AG04450 (cell line): ENCODE results near the gene APOBEC3G. TPM values are rescaled to one million over a fixed set of nuclear protein-coding genes. Genes with fewer than 3 reads are reported as not detected.

Experiments used
- CTCF ChIA-PET: fragments of 300-600, 350-600 bp; formaldehyde crosslinking; extraction: SDS; loops from one replicate; lab custom pipeline; 2022; ENCODE audit warnings: antibody characterized with exemption, inconsistent platforms; lab: Charles Lee
- POLR2A ChIA-PET: fragments of 350-600 bp; formaldehyde crosslinking; extraction: SDS; loops from one replicate; lab custom pipeline; 2021; ENCODE audit warnings: antibody characterized with exemption, inconsistent platforms; lab: Yijun Ruan, JAX
- DNase-seq: peaks from one replicate; pipeline ENCODE4 v3.0.0-alpha.2; 2011; ENCODE audit warnings: low read depth, low spot score
- H3K27ac ChIP-seq: one replicate; pipeline ENCODE4 v1.5.1; 2012; ENCODE audit warnings: low read depth, low read length, control low read depth
- H3K27me3 ChIP-seq: one replicate; pipeline ENCODE4 v1.6.0; 2012; ENCODE audit warnings: low read length; ENCODE audit not compliant: control insufficient read depth, insufficient read depth
- H3K4me3 ChIP-seq: 2 replicates; pipeline ENCODE4 v1.5.1; 2011; ENCODE audit warnings: mild to moderate bottlenecking, low read depth, low read length, control low read depth
- H3K9me3 ChIP-seq: 2 replicates; pipeline ENCODE4 v1.5.1; 2012; ENCODE audit warnings: low read length; ENCODE audit not compliant: control insufficient read depth, insufficient read depth
- CTCF ChIP-seq: IDR thresholded peaks from 2 replicates; pipeline ENCODE4 v1.5.1; 2011; ENCODE audit warnings: low read depth, low read length, control low read depth, inconsistent platforms
- polyA plus RNA-seq: library from polyadenylated mRNA; depleted of rRNA; stranded (reverse); fragments of >200 nt; gene quantifications from 2 replicates; pipeline ENCODE4 v1.2.3, GENCODE V29; 2011

The APOBEC3G gene
- polyA plus RNA-seq, 1 experiment, result 11.0 TPM

DNA sequence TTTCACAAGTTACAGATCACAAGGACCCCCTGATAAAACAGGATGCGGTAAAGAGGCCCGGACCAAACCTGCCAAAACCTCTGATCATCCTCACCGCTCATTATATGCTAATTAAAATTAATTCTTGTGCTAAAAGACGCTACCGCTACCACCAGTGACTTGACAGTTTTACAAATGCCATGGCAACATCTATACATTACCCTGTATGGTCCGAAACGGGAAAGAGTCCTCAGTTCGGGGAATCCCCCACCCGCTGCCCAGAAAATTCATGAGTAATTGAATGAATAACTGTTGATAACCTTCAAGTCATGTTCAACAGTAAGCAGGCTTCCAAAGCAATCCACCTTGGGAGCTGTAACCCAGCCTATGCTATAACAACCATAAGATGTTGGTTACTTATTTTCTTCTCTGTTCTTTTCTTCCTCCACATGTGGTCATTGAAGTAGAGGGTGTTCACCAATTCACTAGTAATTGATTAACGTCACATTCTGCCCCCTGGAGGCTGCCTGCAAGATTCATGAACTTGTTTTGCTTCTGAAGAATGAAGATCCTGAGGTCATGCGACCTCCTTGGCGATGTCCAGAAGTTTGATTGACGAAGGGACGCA is 40.6 kb downstream of the APOBEC3G start:
- POLR2A ChIA-PET, result no interaction called here
- no peak overlapping the region for H3K27ac ChIP-seq
- H3K4me3 ChIP-seq, result no peak overlapping the region
- H3K9me3 ChIP-seq, result no peaks in the 10 kb centered on the region
- peak; percentile 64 for TF ChIP-seq CTCF
- DNase-seq, result no peak
- CTCF ChIA-PET, result interaction anchor here (0.7 to 1.8 kb wide), 6 partner anchors 10 to 248 kb away, joined by 3 to 5 read pairs (median 4); no protein-coding TSS in a partner anchor
- H3K27me3 ChIP-seq, result peaks cover 47% of the 10 kb centered on the region

DNA sequence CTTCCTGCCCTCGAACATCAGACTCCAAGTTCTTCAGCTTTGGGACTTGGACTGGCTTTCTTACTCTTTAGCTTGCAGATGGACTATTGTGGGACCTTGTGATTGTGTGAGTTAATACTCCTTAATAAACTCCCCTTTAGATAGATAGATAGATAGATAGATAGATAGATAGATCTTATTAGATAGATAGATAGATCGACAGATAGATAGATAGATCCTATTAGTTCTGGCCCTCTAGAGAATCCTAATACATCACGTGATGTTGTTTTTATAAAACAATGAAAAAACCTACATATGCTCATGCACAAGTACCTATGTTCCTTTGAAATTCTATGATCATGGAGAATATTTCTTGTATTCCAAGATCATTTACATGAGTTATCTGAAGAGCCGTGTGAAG is 43.9 kb downstream of the APOBEC3G start:
- ChIA-PET POLR2A (no interaction called here), CTCF (interaction anchor here (1.1 to 1.5 kb wide), 2 partner anchors 114 to 251 kb away, joined by 8 to 12 read pairs; no protein-coding TSS in a partner anchor)
- DNase-seq, result no peak
- Histone ChIP-seq H3K4me3 (no peak overlapping the region), H3K27ac (no peak overlapping the region), H3K9me3 (no peaks in the 10 kb centered on the region), H3K27me3 (peaks cover 20% of the 10 kb centered on the region)
- no peak for TF ChIP-seq CTCF

GRCh38 chr22:39122772-39123470 is 45.8 kb downstream of the APOBEC3G start:
- Histone ChIP-seq H3K9me3 (no peaks in the 10 kb centered on the region), H3K4me3 (no peak overlapping the region), H3K27ac (no peak overlapping the region), H3K27me3 (peaks cover 15% of the 10 kb centered on the region)
- no peak for DNase-seq
- POLR2A ChIA-PET, result no interaction called here
- CTCF ChIA-PET, result interaction anchor here (0.6 to 0.7 kb wide), 2 partner anchors 179 to 429 kb away, joined by 3 to 4 read pairs; no protein-coding TSS in a partner anchor
- TF ChIP-seq CTCF, result no peak

DNA sequence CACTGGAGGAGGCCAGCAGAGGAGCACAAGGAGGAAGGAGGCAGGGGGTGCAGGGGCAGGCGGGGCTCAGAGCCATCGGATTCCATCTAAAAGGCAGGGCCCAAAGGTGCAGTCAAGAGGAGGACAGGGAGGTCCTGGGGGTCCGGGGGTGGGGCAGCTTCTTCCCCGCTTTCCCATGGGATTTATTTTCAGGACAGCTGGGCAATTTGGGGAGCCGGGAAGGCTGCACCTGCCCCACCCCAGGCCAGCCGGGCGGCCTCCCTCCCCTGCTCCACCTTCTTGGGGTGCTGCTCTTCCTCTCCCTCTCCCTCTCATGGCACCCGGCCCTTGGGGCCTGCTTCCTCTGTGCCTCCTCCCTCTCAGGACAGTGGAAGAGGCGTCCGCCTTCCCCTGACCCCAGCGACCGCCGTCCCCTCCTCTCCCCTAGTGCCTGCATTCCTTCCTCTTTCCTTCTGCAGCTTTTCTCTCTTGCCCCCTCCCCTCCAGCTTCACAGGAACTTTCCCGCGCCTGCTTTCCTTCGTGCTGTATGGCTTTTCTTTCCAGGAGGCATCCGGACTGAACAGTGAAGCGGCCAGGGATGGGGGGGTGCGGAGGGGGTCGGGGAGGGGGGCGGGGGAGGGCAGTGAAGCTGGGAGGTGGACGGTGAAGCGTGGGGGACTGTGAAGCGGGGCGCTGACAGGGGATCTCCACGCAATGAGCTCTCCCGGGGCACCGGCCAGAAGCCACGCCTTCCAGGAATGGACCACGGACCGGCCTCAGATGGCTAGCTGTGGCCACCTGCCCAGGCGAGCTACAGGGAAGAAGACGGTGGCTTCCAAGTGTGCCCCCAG is 46.9 kb downstream of the APOBEC3G start:
- Histone ChIP-seq H3K4me3 (no peak overlapping the region), H3K27ac (no peak overlapping the region), H3K9me3 (no peaks in the 10 kb centered on the region), H3K27me3 (peaks cover 14% of the 10 kb centered on the region)
- ChIA-PET POLR2A (no interaction called here), CTCF (interaction anchor here (1.0 kb wide), 1 partner anchor 254 kb away, joined by 3 read pairs; no protein-coding TSS in a partner anchor)
- TF ChIP-seq CTCF, result no peak
- no peak for DNase-seq
